K562 (cell line): Measurements from ENCODE around the gene MAP3K4.
"Not testable (repeated sequence)": the region's sequence is repeated elsewhere in the genome, so short reads cannot be mapped to it uniquely, and the experiment has no call there.

ENCODE experiments used
- CEBPB ChIP-seq: fragments of 450-650 bp; IDR thresholded peaks from 2 replicates; pipeline ENCODE4 v1.6.1; 2016; ENCODE audit warnings: missing genetic modification characterization, missing compliant biosample characterization
- CTBP1 ChIP-seq: fragments of 450-650 bp; IDR thresholded peaks from 2 replicates; pipeline ENCODE4 v1.6.1; 2016; ENCODE audit warnings: borderline replicate concordance
- EP300 ChIP-seq: IDR thresholded peaks from 2 replicates; pipeline ENCODE4 v1.6.1; 2012; ENCODE audit warnings: low read length, improper control_type of control experiment
- IRF2 ChIP-seq: sonication (generic); formaldehyde crosslinking; IDR thresholded peaks from 2 replicates; pipeline ENCODE4 v1.8.1; 2022; ENCODE audit warnings: mild to moderate bottlenecking, missing genetic modification reagents
- POLR2A ChIP-seq: fragments of 450-650 bp; conservative IDR thresholded peaks from 2 replicates; pipeline ENCODE4 v1.6.1; 2016
- RFX1 ChIP-seq: fragments of 450-650 bp; IDR thresholded peaks from 2 replicates; pipeline ENCODE4 v1.6.1; 2016; ENCODE audit warnings: mild to moderate bottlenecking, moderate library complexity
- YBX1 ChIP-seq: fragments of 450-650 bp; IDR thresholded peaks from 2 replicates; pipeline ENCODE4 v1.7.1; 2016; ENCODE audit warnings: mild to moderate bottlenecking
- TF ChIP-seq, protein P1 (sequence below), 2 experiments: IDR thresholded peaks; 2 replicates each; pipeline ENCODE4 v1.6.1; 2012; ENCODE audit warnings: improper control_type of control experiment in 2 of 2, low read depth in 2 of 2, low read length in 2 of 2, borderline replicate concordance in 1 of 2
- TF ChIP-seq, protein P2 (sequence below), 2 experiments: fragments of 200-800 bp in 1 of 2; sonication (Bioruptor generic) in 1 of 2; sonication (generic) in 1 of 2; formaldehyde crosslinking in 1 of 2; IDR thresholded peaks in 1 of 2; conservative IDR thresholded peaks in 1 of 2; 2 replicates each; pipeline versions ENCODE4 v1.5.0 to v1.6.1; 2016 to 2020; ENCODE audit warnings: missing compliant biosample characterization in 1 of 2, missing genetic modification characterization in 1 of 2, missing genetic modification reagents in 1 of 2
- TF ChIP-seq, protein P3 (sequence below): fragments of 450-650 bp; IDR thresholded peaks from 2 replicates; pipeline ENCODE4 v1.7.1; 2018; ENCODE audit warnings: mild to moderate bottlenecking, low read depth; ENCODE audit not compliant: partially characterized antibody
- TF ChIP-seq, protein P4 (sequence below): sonication (generic); formaldehyde crosslinking; IDR thresholded peaks from 2 replicates; pipeline ENCODE4 v1.8.1; 2023; ENCODE audit warnings: missing genetic modification reagents, mild to moderate bottlenecking, borderline replicate concordance
- TF ChIP-seq, protein P5 (sequence below), 2 experiments: fragments of 450-650 bp; IDR thresholded peaks; 2 replicates each; pipeline ENCODE4 v1.6.1; 2016; ENCODE audit warnings: mild to moderate bottlenecking in 2 of 2, borderline replicate concordance in 1 of 2, low read depth in 1 of 2, moderate library complexity in 1 of 2

DNA sequence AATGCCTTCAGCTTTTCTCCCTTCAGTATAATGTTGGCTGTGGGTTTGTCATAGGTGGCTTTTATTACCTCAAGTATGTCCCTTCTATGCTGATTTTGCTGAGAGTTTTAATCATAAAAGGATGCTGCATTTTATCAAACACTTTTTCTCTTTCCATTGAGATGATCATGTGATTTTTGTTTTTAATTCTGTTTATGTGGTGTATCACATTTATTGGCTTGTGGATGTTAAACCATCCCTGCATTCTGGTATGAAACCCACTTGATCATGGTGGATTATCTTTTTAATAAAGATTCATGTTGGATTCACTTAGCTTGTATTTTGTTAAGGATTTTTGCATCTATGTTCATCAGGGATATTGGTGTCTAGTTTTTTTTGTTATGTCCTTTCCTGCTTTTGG is 131.8 kb downstream of the MAP3K4 start:
- TF ChIP-seq, protein P1, sequence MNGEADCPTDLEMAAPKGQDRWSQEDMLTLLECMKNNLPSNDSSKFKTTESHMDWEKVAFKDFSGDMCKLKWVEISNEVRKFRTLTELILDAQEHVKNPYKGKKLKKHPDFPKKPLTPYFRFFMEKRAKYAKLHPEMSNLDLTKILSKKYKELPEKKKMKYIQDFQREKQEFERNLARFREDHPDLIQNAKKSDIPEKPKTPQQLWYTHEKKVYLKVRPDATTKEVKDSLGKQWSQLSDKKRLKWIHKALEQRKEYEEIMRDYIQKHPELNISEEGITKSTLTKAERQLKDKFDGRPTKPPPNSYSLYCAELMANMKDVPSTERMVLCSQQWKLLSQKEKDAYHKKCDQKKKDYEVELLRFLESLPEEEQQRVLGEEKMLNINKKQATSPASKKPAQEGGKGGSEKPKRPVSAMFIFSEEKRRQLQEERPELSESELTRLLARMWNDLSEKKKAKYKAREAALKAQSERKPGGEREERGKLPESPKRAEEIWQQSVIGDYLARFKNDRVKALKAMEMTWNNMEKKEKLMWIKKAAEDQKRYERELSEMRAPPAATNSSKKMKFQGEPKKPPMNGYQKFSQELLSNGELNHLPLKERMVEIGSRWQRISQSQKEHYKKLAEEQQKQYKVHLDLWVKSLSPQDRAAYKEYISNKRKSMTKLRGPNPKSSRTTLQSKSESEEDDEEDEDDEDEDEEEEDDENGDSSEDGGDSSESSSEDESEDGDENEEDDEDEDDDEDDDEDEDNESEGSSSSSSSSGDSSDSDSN (IDR thresholded peaks at IDR 0.05; ENCODE audit: borderline replicate concordance in 1 of 2, low read depth in 2 of 2, low read length in 2 of 2) = not testable (repeated sequence)
- TF ChIP-seq, protein P2, sequence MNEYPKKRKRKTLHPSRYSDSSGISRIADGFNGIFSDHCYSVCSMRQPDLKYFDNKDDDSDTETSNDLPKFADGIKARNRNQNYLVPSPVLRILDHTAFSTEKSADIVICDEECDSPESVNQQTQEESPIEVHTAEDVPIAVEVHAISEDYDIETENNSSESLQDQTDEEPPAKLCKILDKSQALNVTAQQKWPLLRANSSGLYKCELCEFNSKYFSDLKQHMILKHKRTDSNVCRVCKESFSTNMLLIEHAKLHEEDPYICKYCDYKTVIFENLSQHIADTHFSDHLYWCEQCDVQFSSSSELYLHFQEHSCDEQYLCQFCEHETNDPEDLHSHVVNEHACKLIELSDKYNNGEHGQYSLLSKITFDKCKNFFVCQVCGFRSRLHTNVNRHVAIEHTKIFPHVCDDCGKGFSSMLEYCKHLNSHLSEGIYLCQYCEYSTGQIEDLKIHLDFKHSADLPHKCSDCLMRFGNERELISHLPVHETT (CRISPR knock-in tag; conservative IDR thresholded peaks at IDR 0.05 in 1 of 2, IDR thresholded peaks at IDR 0.05 in 1 of 2) = not testable (repeated sequence)
- TF ChIP-seq, protein P3, sequence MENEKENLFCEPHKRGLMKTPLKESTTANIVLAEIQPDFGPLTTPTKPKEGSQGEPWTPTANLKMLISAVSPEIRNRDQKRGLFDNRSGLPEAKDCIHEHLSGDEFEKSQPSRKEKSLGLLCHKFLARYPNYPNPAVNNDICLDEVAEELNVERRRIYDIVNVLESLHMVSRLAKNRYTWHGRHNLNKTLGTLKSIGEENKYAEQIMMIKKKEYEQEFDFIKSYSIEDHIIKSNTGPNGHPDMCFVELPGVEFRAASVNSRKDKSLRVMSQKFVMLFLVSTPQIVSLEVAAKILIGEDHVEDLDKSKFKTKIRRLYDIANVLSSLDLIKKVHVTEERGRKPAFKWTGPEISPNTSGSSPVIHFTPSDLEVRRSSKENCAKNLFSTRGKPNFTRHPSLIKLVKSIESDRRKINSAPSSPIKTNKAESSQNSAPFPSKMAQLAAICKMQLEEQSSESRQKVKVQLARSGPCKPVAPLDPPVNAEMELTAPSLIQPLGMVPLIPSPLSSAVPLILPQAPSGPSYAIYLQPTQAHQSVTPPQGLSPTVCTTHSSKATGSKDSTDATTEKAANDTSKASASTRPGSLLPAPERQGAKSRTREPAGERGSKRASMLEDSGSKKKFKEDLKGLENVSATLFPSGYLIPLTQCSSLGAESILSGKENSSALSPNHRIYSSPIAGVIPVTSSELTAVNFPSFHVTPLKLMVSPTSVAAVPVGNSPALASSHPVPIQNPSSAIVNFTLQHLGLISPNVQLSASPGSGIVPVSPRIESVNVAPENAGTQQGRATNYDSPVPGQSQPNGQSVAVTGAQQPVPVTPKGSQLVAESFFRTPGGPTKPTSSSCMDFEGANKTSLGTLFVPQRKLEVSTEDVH = not testable (repeated sequence)
- not testable (repeated sequence) for TF ChIP-seq CEBPB (tag); POLR2A; CTBP1; RFX1; EP300; IRF2 (CRISPR knock-in tag); YBX1
- TF ChIP-seq, protein P4, sequence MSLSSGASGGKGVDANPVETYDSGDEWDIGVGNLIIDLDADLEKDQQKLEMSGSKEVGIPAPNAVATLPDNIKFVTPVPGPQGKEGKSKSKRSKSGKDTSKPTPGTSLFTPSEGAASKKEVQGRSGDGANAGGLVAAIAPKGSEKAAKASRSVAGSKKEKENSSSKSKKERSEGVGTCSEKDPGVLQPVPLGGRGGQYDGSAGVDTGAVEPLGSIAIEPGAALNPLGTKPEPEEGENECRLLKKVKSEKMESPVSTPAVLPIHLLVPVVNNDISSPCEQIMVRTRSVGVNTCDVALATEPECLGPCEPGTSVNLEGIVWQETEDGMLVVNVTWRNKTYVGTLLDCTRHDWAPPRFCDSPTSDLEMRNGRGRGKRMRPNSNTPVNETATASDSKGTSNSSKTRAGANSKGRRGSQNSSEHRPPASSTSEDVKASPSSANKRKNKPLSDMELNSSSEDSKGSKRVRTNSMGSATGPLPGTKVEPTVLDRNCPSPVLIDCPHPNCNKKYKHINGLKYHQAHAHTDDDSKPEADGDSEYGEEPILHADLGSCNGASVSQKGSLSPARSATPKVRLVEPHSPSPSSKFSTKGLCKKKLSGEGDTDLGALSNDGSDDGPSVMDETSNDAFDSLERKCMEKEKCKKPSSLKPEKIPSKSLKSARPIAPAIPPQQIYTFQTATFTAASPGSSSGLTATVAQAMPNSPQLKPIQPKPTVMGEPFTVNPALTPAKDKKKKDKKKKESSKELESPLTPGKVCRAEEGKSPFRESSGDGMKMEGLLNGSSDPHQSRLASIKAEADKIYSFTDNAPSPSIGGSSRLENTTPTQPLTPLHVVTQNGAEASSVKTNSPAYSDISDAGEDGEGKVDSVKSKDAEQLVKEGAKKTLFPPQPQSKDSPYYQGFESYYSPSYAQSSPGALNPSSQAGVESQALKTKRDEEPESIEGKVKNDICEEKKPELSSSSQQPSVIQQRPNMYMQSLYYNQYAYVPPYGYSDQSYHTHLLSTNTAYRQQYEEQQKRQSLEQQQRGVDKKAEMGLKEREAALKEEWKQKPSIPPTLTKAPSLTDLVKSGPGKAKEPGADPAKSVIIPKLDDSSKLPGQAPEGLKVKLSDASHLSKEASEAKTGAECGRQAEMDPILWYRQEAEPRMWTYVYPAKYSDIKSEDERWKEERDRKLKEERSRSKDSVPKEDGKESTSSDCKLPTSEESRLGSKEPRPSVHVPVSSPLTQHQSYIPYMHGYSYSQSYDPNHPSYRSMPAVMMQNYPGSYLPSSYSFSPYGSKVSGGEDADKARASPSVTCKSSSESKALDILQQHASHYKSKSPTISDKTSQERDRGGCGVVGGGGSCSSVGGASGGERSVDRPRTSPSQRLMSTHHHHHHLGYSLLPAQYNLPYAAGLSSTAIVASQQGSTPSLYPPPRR (CRISPR knock-in tag) = not testable (repeated sequence)
- TF ChIP-seq, protein P5, sequence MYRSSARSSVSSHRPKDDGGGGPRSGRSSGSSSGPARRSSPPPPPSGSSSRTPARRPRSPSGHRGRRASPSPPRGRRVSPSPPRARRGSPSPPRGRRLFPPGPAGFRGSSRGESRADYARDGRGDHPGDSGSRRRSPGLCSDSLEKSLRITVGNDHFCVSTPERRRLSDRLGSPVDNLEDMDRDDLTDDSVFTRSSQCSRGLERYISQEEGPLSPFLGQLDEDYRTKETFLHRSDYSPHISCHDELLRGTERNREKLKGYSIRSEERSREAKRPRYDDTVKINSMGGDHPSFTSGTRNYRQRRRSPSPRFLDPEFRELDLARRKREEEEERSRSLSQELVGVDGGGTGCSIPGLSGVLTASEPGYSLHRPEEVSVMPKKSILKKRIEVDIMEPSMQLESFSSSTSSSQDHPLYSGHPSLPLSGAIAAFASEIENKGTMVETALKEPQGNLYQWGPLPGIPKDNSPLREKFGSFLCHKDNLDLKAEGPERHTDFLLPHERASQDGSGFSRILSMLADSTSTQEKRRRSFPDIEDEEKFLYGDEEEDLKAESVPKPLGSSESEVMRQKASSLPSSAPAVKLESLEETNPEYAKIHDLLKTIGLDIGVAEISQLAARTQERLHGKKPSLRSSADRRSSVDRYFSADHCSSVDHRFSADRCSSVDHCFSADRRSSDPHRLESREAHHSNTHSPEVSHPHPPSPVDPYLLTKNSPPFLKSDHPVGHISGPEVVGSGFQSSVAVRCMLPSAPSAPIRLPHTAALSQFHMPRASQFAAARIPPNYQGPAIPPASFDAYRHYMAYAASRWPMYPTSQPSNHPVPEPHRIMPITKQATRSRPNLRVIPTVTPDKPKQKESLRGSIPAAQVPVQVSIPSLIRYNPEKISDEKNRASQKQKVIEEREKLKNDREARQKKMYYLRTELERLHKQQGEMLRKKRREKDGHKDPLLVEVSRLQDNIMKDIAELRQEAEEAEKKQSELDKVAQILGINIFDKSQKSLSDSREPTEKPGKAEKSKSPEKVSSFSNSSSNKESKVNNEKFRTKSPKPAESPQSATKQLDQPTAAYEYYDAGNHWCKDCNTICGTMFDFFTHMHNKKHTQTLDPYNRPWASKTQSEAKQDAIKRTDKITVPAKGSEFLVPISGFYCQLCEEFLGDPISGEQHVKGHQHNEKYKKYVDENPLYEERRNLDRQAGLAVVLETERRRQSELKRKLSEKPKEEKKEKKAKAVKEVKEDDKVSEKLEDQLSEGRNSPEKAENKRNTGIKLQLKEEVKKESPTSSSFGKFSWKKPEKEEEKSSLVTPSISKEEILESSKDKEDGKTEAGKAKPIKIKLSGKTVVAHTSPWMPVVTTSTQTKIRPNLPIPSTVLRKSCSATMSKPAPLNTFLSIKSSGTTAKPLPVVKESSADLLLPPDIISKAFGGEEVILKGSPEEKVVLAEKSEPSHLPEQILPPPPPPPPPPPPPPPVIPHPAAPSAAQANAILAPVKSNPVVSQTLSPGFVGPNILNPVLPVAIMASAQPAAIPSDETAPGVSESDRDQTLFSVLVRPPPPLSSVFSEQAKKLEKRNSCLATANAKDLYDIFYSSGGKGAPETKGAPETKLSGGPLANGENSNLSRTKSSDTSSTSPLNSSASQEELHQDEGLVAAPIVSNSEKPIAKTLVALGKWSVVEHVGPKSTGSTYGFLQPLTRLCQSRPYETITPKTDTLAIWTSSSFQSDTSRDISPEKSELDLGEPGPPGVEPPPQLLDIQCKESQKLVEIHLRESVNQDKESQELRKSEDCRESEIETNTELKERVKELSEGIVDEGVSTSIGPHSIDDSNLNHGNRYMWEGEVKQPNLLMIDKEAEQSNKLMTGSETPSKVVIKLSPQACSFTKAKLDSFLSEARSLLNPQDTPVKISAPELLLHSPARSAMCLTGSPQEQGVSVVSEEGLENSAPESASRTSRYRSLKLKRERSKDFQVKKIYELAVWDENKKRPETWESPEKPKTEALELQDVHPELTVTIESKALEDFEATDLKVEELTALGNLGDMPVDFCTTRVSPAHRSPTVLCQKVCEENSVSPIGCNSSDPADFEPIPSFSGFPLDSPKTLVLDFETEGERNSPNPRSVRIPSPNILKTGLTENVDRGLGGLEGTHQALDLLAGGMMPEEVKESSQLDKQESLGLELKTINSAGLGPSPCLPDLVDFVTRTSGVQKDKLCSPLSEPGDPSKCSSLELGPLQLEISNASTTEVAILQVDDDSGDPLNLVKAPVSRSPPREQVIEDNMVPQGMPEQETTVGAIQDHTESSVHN (IDR thresholded peaks at IDR 0.05; ENCODE audit: borderline replicate concordance in 1 of 2, low read depth in 1 of 2) = not testable (repeated sequence)
